ENCODE results near the gene TMCC3. TPM values are rescaled to one million over a fixed set of nuclear protein-coding genes. Genes with fewer than 3 reads are reported as not detected.
A peak's percentile ranks its signal among the peaks of the same experiment; 100 is the strongest.

The TMCC3 gene
- polyA plus RNA-seq, 1 donor from 2014 or later = 1.9 TPM

DNA sequence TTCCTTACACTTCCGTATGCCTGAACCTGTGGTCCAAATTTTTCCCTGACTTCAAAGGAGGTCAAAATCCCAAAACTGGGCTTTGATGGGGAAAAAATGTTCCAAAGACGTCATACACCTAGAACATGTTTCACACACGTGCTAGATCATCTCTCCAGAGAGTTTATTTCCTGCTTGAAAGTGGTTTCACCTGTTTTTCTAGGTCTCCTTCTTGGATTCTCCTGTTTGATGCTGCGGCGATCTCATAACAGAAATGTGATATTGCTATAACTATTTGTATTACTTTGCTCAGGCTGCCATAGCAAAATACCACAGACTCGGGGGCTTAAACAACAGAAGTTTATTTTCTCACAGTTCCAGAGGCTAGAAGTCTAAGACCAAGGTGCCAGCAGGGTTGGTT is 19.7 kb upstream of the TMCC3 start:
- H3F3A ChIP-seq (ENCODE audit: insufficient read depth, low read length, poor library complexity, severe bottlenecking) = no peaks in the 10 kb centered on the region
- H3K79me2 ChIP-seq (replicated peaks; ENCODE audit: insufficient read depth, low read length) = no peaks in the 10 kb centered on the region
- TF ChIP-seq MXI1 (conservative IDR thresholded peaks at IDR 0.05; ENCODE audit: poor library complexity, severe bottlenecking) (no peak), POLR2AphosphoS5 (IDR thresholded peaks at IDR 0.05) (no peak), RAD21 (conservative IDR thresholded peaks at IDR 0.05) (no peak), EP300 (conservative IDR thresholded peaks at IDR 0.05; ENCODE audit: poor library complexity, severe bottlenecking) (no peak), SMC3 (conservative IDR thresholded peaks at IDR 0.05; ENCODE audit: poor library complexity) (no peak), TAF1 (IDR thresholded peaks at IDR 0.05; ENCODE audit: low read depth) (no peak), EZH2 (IDR thresholded peaks at IDR 0.05; ENCODE audit: borderline replicate concordance, insufficient read depth, low read length, poor library complexity, severe bottlenecking) (no peak)
- TF ChIP-seq, protein P1, sequence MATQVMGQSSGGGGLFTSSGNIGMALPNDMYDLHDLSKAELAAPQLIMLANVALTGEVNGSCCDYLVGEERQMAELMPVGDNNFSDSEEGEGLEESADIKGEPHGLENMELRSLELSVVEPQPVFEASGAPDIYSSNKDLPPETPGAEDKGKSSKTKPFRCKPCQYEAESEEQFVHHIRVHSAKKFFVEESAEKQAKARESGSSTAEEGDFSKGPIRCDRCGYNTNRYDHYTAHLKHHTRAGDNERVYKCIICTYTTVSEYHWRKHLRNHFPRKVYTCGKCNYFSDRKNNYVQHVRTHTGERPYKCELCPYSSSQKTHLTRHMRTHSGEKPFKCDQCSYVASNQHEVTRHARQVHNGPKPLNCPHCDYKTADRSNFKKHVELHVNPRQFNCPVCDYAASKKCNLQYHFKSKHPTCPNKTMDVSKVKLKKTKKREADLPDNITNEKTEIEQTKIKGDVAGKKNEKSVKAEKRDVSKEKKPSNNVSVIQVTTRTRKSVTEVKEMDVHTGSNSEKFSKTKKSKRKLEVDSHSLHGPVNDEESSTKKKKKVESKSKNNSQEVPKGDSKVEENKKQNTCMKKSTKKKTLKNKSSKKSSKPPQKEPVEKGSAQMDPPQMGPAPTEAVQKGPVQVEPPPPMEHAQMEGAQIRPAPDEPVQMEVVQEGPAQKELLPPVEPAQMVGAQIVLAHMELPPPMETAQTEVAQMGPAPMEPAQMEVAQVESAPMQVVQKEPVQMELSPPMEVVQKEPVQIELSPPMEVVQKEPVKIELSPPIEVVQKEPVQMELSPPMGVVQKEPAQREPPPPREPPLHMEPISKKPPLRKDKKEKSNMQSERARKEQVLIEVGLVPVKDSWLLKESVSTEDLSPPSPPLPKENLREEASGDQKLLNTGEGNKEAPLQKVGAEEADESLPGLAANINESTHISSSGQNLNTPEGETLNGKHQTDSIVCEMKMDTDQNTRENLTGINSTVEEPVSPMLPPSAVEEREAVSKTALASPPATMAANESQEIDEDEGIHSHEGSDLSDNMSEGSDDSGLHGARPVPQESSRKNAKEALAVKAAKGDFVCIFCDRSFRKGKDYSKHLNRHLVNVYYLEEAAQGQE (IDR thresholded peaks at IDR 0.05; ENCODE audit: borderline replicate concordance) = no peak
- TF ChIP-seq, protein P2, sequence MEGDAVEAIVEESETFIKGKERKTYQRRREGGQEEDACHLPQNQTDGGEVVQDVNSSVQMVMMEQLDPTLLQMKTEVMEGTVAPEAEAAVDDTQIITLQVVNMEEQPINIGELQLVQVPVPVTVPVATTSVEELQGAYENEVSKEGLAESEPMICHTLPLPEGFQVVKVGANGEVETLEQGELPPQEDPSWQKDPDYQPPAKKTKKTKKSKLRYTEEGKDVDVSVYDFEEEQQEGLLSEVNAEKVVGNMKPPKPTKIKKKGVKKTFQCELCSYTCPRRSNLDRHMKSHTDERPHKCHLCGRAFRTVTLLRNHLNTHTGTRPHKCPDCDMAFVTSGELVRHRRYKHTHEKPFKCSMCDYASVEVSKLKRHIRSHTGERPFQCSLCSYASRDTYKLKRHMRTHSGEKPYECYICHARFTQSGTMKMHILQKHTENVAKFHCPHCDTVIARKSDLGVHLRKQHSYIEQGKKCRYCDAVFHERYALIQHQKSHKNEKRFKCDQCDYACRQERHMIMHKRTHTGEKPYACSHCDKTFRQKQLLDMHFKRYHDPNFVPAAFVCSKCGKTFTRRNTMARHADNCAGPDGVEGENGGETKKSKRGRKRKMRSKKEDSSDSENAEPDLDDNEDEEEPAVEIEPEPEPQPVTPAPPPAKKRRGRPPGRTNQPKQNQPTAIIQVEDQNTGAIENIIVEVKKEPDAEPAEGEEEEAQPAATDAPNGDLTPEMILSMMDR (IDR thresholded peaks at IDR 0.05; ENCODE audit: poor library complexity, severe bottlenecking) = no peak
- no peak overlapping the region for H3K4me2 ChIP-seq (ENCODE audit: low read length)
- H3K36me3 ChIP-seq (ENCODE audit: insufficient read depth, low read length) = no peaks in the 10 kb centered on the region
- H3K9me3 ChIP-seq (ENCODE audit: low read length) = no peaks in the 10 kb centered on the region
- H4K20me1 ChIP-seq (ENCODE audit: insufficient read depth) = no peaks in the 10 kb centered on the region
- H3K27me3 ChIP-seq (ENCODE audit: insufficient read depth, low read depth, low read length) = no peaks in the 10 kb centered on the region
- no peak overlapping the region for H3K4me3 ChIP-seq (ENCODE audit: low read length)
- H3K27ac ChIP-seq (ENCODE audit: low read length) = no peak overlapping the region
- no peaks in the 10 kb centered on the region for H3K9me2 ChIP-seq (ENCODE audit: insufficient read depth, low read length)
- no peak overlapping the region for H2AFZ ChIP-seq (ENCODE audit: low read depth, low read length)
- H3K9ac ChIP-seq (ENCODE audit: low read length) = no peak overlapping the region

DNA sequence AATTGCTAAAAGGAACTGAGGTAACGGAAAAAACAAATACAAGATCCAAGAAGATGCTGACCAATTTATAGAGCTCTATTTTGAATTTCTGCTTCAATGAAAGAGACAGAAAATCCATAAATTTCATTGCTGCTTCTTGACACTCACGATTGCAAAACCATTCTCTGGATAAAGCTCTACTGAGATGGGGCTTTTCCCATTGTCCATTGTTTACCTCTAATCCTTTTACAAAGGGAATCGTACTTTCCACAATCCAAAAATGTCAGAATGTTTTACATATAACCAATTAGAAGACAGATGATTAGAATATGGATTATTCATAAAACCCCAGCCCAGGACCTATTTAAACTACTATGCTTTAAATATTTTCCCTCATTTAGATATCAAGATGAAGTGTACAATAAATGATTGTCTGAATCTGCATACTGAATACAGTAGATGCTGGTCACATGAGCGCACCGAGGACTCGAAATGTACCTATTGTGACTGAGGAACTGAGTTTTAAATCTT is 16.7 kb upstream of the TMCC3 start:
- no peaks in the 10 kb centered on the region for H3F3A ChIP-seq (ENCODE audit: insufficient read depth, low read length, poor library complexity, severe bottlenecking)
- no peak overlapping the region for H2AFZ ChIP-seq (ENCODE audit: low read depth, low read length)
- no peak for TF ChIP-seq SMC3 (conservative IDR thresholded peaks at IDR 0.05; ENCODE audit: poor library complexity)
- TF ChIP-seq, protein P1 (IDR thresholded peaks at IDR 0.05; ENCODE audit: borderline replicate concordance) = no peak
- H3K4me2 ChIP-seq (ENCODE audit: low read length) = no peak overlapping the region
- no peaks in the 10 kb centered on the region for H3K36me3 ChIP-seq (ENCODE audit: insufficient read depth, low read length)
- H4K20me1 ChIP-seq (ENCODE audit: insufficient read depth) = no peaks in the 10 kb centered on the region
- no peaks in the 10 kb centered on the region for H3K27me3 ChIP-seq (ENCODE audit: insufficient read depth, low read depth, low read length)
- no peaks in the 10 kb centered on the region for H3K79me2 ChIP-seq (replicated peaks; ENCODE audit: insufficient read depth, low read length)
- H3K9me3 ChIP-seq (ENCODE audit: low read length) = no peaks in the 10 kb centered on the region
- peak overlapping the region; percentile 37 for H3K27ac ChIP-seq (ENCODE audit: low read length)
- no peaks in the 10 kb centered on the region for H3K9me2 ChIP-seq (ENCODE audit: insufficient read depth, low read length)
- H3K4me3 ChIP-seq (ENCODE audit: low read length) = no peak overlapping the region
- no peak overlapping the region for H3K9ac ChIP-seq (ENCODE audit: low read length)

Measured in neural cell (in vitro differentiated cells).